Measurements from ENCODE around the gene ZNF189.
A peak's percentile ranks its signal among the peaks of the same experiment; 100 is the strongest.

Gene ZNF189

DNA sequence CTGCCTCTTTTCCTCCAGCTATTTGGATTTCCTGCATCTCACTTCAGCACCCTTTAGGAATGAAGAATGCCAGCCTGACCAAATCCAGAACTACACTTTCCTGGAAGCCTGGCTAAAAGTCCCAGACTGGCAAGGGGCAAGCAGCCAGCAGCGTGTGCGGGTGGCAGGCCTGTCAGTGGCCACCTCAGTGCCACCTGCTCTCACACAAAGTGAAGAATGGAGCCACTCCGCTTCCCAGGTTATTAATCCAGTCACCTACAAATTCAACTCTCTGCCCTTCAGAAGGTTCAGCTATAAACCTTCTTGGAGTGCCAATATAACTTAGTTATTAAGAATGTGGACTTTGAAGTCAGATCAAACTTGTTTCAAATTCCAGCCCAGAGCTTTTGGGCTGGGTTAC, 43.7 kb downstream of the ZNF189 start:
- no peak for DNase-seq (ENCODE audit: low read depth)
- H3K4me3 ChIP-seq (ENCODE audit: low read depth, low read length) = no peak overlapping the region
- in situ Hi-C loops (cut with HindIII; ENCODE audit: low sequenced_read_pairs) = no loop called here
- TF ChIP-seq, protein P1, sequence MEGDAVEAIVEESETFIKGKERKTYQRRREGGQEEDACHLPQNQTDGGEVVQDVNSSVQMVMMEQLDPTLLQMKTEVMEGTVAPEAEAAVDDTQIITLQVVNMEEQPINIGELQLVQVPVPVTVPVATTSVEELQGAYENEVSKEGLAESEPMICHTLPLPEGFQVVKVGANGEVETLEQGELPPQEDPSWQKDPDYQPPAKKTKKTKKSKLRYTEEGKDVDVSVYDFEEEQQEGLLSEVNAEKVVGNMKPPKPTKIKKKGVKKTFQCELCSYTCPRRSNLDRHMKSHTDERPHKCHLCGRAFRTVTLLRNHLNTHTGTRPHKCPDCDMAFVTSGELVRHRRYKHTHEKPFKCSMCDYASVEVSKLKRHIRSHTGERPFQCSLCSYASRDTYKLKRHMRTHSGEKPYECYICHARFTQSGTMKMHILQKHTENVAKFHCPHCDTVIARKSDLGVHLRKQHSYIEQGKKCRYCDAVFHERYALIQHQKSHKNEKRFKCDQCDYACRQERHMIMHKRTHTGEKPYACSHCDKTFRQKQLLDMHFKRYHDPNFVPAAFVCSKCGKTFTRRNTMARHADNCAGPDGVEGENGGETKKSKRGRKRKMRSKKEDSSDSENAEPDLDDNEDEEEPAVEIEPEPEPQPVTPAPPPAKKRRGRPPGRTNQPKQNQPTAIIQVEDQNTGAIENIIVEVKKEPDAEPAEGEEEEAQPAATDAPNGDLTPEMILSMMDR (IDR thresholded peaks at IDR 0.05; ENCODE audit: low read depth, low read length, missing control alignments) = no peak

DNA sequence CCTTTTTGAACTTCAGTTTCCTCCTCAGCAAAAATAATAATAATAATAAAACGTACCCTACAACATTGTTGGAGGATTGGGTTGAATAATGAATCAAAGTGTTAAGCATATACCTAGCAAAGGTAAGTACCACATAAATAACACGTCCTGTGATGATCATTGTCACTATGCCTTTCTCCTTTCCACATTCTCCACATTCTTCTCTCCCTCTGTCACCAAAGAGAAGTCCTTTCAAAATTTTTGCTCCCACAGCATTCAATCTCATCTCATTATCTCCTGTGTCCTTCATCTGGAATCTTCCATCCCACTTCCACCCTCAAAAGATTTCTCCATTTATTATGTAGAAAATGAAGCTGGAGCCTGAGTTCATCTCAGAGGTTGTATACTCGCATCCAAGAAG, 44.1 kb downstream of the ZNF189 start:
- in situ Hi-C loops (cut with HindIII; ENCODE audit: low sequenced_read_pairs) = no loop called here
- TF ChIP-seq, protein P1 (IDR thresholded peaks at IDR 0.05; ENCODE audit: low read depth, low read length, missing control alignments) = no peak
- H3K4me3 ChIP-seq (ENCODE audit: low read depth, low read length) = no peak overlapping the region
- no peak for DNase-seq (ENCODE audit: low read depth)

DNA sequence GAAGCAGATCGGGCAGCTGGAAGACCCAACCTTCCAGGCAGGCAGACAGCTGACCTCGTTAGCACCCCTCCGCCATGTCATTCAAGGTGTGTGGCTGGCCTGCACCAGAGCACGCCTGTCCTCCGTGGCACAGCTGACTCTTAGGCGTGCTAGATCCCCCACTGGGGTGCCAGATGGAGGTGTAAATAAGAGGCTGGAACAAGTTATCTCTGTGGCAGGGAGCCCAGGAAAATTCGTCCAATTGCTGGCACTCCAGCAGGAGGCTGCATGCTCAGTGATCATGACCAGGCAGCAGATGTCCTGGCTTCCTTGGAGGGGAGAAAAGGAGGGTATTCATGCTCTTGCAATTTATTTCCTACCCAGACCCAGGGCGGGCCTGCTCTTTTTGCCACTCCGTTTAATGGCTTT, 44.7 kb downstream of the ZNF189 start:
- TF ChIP-seq, protein P1 (IDR thresholded peaks at IDR 0.05; ENCODE audit: low read depth, low read length, missing control alignments) = no peak
- in situ Hi-C loops (cut with HindIII; ENCODE audit: low sequenced_read_pairs) = no loop called here
- DNase-seq (ENCODE audit: low read depth) = no peak
- no peak overlapping the region for H3K4me3 ChIP-seq (ENCODE audit: low read depth, low read length)

DNA sequence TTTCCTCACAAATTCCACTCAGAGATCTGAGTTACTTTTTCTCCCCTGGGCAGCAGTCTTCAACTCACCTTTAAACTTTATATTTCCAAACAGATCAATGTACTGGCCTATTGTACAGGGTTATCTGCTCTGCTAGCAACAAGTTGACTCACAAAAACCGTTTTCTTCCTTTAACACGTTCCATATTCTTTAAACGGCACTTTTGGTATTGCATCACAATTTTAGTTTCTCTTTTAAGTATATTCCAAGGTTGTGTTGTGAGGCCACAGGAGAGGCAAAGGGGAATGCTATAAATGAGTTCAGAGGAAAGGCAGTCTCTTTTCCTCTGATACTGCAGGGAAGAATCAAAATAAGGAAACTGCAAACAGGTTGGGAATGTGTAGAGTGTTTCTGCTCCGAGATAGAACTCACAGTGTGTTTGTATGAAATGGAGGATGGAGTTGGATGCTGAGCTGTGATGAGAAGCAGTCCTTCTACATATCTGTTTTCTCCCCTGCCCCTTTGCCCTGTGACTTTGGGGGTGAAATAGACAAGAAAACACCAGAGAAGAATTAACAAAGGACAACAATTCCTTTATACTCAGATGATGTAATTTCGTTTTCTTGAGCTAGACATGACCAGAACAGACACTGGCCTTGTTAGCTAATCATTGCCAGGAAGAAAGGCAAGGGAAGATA, 46.8 kb downstream of the ZNF189 start:
- in situ Hi-C loops (cut with HindIII; ENCODE audit: low sequenced_read_pairs) = no loop called here
- no peak overlapping the region for H3K4me3 ChIP-seq (ENCODE audit: low read depth, low read length)
- no peak for DNase-seq (ENCODE audit: low read depth)

DNA sequence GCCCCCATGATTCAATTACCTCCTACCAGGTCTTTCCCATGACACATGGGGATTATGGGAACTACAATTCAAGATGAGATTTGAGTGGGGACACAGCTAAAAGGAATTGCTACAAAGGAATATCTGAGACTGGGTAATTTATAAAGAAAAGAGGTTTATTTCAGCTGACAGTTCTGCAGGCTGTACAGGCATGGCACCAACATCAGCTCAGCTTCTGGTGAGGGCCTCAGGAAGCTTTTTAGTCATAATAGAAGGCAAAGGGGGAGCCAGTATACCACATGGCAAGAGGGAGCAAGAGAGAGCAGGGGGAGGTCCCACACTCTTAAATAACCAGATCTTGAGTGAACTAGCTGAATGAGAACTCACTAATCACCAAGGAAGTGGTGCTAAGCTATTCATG, 48.1 kb downstream of the ZNF189 start:
- TF ChIP-seq, protein P1 (IDR thresholded peaks at IDR 0.05; ENCODE audit: low read depth, low read length, missing control alignments) = no peak
- H3K4me3 ChIP-seq (ENCODE audit: low read depth, low read length) = no peak overlapping the region
- no peak for DNase-seq (ENCODE audit: low read depth)
- in situ Hi-C loops (cut with HindIII; ENCODE audit: low sequenced_read_pairs) = no loop called here

More for the DNA sequence above, 46.8 kb downstream of the ZNF189 start:
- TF ChIP-seq, protein P1 (IDR thresholded peaks at IDR 0.05; ENCODE audit: low read depth, low read length, missing control alignments) = no peak

DNA sequence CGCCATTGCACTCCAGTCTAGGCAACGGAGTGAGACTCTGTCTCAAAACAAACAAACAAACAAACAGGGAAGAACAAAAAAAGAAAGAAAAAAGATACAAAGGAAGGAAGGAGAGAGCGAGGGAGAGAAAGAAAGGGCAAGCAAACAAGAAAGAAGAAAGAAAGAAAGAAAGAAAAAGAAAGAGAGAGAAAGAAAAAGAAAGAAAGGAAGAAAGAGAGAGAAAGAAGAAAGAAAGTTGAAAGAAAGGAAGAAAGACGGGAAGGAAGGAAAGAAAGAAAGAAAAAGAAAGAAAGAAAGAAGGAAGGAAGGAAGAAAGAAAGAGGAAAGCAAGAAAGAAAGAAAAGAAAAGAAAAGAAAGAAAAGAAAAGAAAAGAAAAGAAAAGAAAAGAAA, 50.0 kb downstream of the ZNF189 start:
- peak overlapping the region; percentile 53 for H3K4me3 ChIP-seq (ENCODE audit: low read depth, low read length)
- in situ Hi-C loops (cut with HindIII; ENCODE audit: low sequenced_read_pairs) = no loop called here
- TF ChIP-seq, protein P1 (IDR thresholded peaks at IDR 0.05; ENCODE audit: low read depth, low read length, missing control alignments) = no peak
- DNase-seq (ENCODE audit: low read depth) = no peak
